ENCODE results near the gene STX18. TPM values are rescaled to one million over a fixed set of nuclear protein-coding genes. Genes with fewer than 3 reads are reported as not detected.

STX18 gene
- total RNA-seq, 1 donor from 2014 or later = 33.9 TPM

DNA sequence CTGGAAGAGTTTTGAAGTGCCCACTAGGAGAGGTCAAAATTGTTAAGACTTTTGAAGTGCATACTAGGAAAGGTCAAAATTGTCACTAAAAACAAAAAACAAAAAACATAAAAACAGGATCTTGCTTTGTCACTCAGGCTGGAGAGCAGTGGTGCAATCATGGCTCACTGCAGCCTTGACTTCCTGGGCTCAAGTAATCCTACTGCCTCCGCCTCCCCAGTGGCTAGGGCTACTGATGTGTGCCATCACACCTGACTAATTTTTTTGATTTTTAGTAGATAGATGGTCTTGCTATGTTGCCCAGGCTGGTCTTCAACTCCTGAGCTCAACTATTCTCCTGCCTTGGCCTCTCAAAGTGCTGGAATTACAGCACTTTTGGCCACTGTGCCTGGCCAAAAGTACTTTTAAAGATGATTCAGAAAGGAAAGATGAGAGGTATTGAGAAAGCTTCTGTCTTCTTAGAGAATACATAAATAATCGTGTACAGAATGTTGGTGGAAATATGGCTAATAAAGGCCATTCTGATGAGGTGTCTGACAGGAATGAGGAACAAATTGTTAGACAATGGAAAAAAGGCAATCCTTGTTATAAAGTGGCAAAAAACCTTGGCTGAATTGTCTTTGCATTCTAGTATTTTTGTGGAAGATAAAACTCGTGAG is 43.3 kb upstream of the STX18 start:
- Mint-ChIP-seq H3K9me3 (peaks cover 23% of the 10 kb centered on the region), H3K36me3 (peaks cover 25% of the 10 kb centered on the region), H3K27ac (no peak overlapping the region), H3K4me3 (no peak overlapping the region), H3K27me3 (ENCODE audit: insufficient read depth, low read depth) (peaks cover 5% of the 10 kb centered on the region), H3K4me1 (peaks cover 33% of the 10 kb centered on the region)
- Histone ChIP-seq H2AFZ (replicated peaks) (no peak overlapping the region), H3F3A (ENCODE audit: low read depth) (no peaks in the 10 kb centered on the region), H3K27ac (no peak overlapping the region), H3K36me3 (no peaks in the 10 kb centered on the region), H4K20me1 (ENCODE audit: low read depth) (peaks cover 5% of the 10 kb centered on the region), H3K4me1 (peaks cover 8% of the 10 kb centered on the region), H3K4me2 (no peak overlapping the region), H3K27me3 (peaks cover 4% of the 10 kb centered on the region), H3K9me3 (ENCODE audit: low read depth) (no peaks in the 10 kb centered on the region), H3K9ac (no peak overlapping the region), H3K4me3 (no peak overlapping the region), H3K79me2 (ENCODE audit: low read depth) (no peaks in the 10 kb centered on the region)
- TF ChIP-seq EZH2phosphoT487 (IDR thresholded peaks at IDR 0.05) (no peak), EZH2 (IDR thresholded peaks at IDR 0.05) (no peak)
- TF ChIP-seq, protein P1, sequence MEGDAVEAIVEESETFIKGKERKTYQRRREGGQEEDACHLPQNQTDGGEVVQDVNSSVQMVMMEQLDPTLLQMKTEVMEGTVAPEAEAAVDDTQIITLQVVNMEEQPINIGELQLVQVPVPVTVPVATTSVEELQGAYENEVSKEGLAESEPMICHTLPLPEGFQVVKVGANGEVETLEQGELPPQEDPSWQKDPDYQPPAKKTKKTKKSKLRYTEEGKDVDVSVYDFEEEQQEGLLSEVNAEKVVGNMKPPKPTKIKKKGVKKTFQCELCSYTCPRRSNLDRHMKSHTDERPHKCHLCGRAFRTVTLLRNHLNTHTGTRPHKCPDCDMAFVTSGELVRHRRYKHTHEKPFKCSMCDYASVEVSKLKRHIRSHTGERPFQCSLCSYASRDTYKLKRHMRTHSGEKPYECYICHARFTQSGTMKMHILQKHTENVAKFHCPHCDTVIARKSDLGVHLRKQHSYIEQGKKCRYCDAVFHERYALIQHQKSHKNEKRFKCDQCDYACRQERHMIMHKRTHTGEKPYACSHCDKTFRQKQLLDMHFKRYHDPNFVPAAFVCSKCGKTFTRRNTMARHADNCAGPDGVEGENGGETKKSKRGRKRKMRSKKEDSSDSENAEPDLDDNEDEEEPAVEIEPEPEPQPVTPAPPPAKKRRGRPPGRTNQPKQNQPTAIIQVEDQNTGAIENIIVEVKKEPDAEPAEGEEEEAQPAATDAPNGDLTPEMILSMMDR (IDR thresholded peaks at IDR 0.05) = no peak
- no peak for DNase-seq (ENCODE audit: low spot score)

DNA sequence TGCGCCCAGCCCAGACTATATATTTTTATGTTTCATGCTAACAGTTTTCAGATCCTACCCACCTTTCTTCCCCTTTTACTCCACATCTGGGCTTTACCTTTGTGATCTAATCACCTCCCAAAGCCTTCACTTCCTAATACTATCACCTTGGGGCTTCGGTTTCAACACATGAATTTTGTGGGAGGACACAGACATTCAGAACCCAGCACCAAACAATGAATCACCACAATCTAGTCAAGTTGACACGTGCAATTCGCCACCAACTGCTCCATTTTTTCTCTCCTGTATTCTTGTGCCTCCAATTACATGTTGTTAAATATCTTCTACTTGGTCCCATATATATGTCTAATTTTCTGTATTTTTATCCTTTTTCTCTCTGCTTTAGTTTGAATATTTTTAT is 41.8 kb upstream of the STX18 start:
- no peaks in the 10 kb centered on the region for H3K79me2 ChIP-seq (ENCODE audit: low read depth)
- H2AFZ ChIP-seq (replicated peaks) = no peak overlapping the region
- no peak overlapping the region for H3K4me3 ChIP-seq
- H4K20me1 ChIP-seq (ENCODE audit: low read depth) = peaks cover 20% of the 10 kb centered on the region
- no peak for DNase-seq (ENCODE audit: low spot score)
- Mint-ChIP-seq H3K27me3 (ENCODE audit: insufficient read depth, low read depth) (peaks cover 12% of the 10 kb centered on the region), H3K4me3 (no peak overlapping the region), H3K27ac (no peak overlapping the region), H3K4me1 (peaks cover 45% of the 10 kb centered on the region), H3K36me3 (peaks cover 25% of the 10 kb centered on the region), H3K9me3 (peaks cover 23% of the 10 kb centered on the region)
- TF ChIP-seq, protein P1 (IDR thresholded peaks at IDR 0.05) = no peak
- TF ChIP-seq EZH2 (IDR thresholded peaks at IDR 0.05) (no peak), EZH2phosphoT487 (IDR thresholded peaks at IDR 0.05) (no peak)
- H3K9ac ChIP-seq = no peak overlapping the region
- H3K4me1 ChIP-seq = peaks cover 17% of the 10 kb centered on the region
- H3K27ac ChIP-seq = no peak overlapping the region
- H3K4me2 ChIP-seq = no peak overlapping the region
- H3F3A ChIP-seq (ENCODE audit: low read depth) = peaks cover 11% of the 10 kb centered on the region
- no peaks in the 10 kb centered on the region for H3K36me3 ChIP-seq
- no peaks in the 10 kb centered on the region for H3K9me3 ChIP-seq (ENCODE audit: low read depth)
- peaks cover 14% of the 10 kb centered on the region for H3K27me3 ChIP-seq

DNA sequence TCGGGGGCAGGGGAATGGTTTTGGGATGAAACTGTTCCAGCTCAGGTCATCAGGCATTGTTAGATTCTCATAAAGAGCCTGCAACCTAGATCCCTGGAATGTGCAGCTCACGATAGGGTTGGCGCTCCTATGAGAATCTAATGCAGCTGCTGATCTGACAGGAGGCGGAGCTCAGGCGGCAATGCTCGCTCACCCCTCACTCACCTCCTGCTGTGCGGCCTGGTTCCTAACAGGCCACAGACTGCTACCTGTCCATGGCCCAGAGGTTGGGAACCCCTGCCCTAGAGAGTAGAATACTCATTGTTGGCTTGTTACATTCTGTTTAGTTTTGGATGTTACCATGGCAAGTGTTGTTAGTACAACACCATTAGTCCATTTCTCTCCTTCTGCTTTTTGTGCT is 40.8 kb upstream of the STX18 start:
- Histone ChIP-seq H2AFZ (replicated peaks) (no peak overlapping the region), H3K79me2 (ENCODE audit: low read depth) (no peaks in the 10 kb centered on the region), H3F3A (ENCODE audit: low read depth) (peaks cover 19% of the 10 kb centered on the region), H3K9ac (no peak overlapping the region), H3K4me3 (no peak overlapping the region), H3K27ac (no peak overlapping the region), H4K20me1 (ENCODE audit: low read depth) (peaks cover 29% of the 10 kb centered on the region), H3K9me3 (ENCODE audit: low read depth) (no peaks in the 10 kb centered on the region), H3K27me3 (peaks cover 23% of the 10 kb centered on the region), H3K36me3 (no peaks in the 10 kb centered on the region), H3K4me1 (peaks cover 20% of the 10 kb centered on the region), H3K4me2 (no peak overlapping the region)
- peak; percentile 51 for DNase-seq (ENCODE audit: low spot score)
- Mint-ChIP-seq H3K4me3 (no peak overlapping the region), H3K9me3 (peaks cover 21% of the 10 kb centered on the region), H3K27me3 (ENCODE audit: insufficient read depth, low read depth) (peaks cover 10% of the 10 kb centered on the region), H3K4me1 (peaks cover 55% of the 10 kb centered on the region), H3K36me3 (peaks cover 25% of the 10 kb centered on the region), H3K27ac (no peak overlapping the region)
- TF ChIP-seq EZH2 (IDR thresholded peaks at IDR 0.05) = no peak
- TF ChIP-seq EZH2phosphoT487 (IDR thresholded peaks at IDR 0.05) = no peak
- TF ChIP-seq, protein P1 (IDR thresholded peaks at IDR 0.05) = no peak

Measured in neural progenitor cell (in vitro differentiated cells).